ENCODE data around the gene ADCY2.
"Not testable (repeated sequence)": the region's sequence is repeated elsewhere in the genome, so short reads cannot be mapped to it uniquely, and the experiment has no call there.

ADCY2 gene

DNA sequence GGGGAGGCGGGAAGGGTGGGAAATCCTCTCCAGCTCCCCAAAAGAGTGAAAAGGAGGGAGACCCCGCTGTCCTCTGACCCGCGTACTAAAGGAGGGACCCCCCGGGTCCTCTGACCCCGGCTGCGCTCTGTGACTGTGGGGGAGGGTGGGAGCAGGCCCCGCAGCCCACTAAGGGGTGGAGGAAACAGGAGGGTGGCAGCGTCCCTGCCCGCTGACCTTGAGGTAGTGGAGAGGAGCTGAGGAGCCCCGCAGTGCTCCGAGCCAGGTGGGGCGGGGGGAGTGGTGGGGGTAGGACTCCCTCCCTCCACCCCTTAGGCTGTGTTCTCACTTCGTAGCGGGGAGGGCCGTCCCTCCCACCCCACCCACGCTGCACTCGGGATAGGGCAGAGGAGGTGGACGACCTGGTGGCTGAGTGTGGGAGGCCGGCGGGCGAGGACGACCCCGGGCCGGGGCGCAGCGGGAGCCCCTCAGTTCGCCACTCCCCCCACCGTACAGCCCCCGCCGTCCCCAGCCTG, 449 bp upstream of the ADCY2 start:
- DNase-seq (ENCODE audit: low read depth in 2 of 2), result no peak

DNA sequence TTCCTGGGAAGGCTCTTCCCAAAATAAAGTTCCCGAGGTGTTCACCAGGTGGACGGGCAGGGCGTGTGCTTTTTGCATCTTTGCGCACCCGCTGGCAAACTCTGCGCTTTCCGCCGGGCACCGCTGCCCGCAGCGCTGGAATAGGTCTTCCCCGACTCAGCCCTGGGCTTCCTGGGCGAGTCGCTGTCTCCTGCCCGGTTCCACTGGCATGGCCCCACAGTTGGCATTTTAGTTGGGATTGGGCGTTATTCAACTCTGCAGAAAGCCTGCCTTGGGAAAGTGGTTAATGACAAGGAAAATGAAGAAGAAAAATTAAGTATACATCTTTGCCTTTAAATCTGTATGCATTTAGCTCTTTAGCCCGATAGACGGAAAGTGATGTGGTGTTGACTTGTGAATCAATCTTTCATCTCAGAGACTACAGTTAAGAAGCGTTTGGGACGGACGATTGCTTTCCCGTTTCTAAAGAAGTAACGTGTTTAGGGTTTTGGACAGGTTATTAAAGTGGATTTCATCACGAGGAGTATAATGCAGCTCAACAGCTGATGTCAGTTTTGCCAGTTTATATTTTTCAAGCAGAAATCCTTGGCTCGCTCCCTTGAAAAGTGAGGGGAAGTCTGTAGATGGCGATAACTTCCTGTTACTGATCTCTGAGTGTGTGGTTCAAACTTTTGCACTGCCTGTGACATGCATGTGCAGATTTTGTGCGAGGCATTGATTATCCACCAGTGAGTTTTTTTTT, 946 bp downstream of the ADCY2 start:
- DNase-seq (ENCODE audit: low read depth in 2 of 2), result no peak

DNA sequence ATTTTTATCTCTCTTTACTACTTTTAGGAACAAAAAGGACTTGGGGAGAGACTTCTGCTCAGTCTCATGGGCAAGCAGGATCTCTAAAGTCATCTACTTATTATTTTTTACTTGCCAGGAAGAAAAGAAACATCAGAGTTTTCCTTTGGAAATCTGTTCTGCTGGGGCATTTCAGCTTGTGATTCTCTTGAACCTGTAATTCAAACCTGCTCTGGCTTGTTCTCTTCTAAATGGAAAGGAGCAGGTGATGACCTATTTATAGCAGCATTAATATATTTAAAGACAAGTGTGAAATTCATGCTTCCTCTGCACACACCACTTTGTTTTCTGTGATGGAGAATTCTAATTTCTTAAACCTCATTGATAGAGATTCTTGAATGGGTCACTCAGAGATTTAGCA, 2.0 kb downstream of the ADCY2 start:
- no peak for DNase-seq (ENCODE audit: low read depth in 2 of 2)

DNA sequence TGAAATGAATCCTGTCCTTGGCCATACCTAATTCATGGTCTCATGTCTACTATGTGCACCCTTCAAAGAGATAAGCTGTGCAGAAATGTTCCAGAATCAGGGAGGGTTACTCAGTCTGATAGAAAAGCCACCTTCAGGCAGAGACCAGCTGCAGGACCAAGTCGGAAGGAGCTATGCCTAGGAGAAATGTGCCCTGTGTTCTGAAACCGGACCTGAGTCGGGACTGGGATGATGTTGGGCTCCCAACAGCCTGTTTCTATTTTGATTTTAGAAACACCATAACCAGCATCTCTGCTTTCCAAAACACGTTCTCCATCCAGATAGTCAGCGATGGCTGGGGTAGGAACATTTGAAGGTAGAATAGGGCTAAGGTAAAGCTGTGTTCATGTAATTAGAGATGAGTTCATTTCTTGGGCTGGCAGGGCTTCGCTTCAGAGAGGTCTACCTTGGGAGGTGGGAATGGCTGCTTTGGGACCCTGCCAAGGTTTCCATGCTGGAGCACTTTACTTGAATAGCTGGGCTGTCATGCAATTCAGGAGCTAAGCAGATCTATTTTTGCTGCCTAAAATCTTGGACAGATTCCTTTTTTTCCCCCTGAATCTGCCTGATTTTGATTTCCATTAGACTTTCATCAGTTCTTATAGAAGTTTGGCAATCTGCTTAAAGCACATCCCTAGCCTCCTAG, 2.8 kb downstream of the ADCY2 start:
- no peak for DNase-seq (ENCODE audit: low read depth in 2 of 2)

DNA sequence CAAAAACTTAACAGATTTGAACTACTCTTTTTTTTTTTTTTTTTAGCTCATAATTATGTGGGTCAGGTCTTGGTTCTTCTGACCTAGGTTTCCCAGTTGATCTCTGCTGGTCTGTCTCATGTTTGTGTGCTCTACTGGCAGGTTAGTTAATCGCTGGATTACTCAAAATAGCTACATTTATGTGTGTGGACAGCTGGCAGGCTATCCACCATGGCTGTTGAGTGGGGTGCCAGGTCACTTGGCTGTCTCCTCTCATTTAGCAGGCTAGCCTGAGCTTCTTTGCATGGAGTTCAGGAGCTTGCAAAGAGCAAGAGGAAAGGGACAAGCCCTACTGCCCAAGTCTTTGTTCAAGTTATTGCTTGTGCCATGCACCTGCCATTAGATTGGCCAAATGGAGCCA, 9.3 kb downstream of the ADCY2 start:
- DNase-seq (ENCODE audit: low read depth in 2 of 2), result no peak

DNA sequence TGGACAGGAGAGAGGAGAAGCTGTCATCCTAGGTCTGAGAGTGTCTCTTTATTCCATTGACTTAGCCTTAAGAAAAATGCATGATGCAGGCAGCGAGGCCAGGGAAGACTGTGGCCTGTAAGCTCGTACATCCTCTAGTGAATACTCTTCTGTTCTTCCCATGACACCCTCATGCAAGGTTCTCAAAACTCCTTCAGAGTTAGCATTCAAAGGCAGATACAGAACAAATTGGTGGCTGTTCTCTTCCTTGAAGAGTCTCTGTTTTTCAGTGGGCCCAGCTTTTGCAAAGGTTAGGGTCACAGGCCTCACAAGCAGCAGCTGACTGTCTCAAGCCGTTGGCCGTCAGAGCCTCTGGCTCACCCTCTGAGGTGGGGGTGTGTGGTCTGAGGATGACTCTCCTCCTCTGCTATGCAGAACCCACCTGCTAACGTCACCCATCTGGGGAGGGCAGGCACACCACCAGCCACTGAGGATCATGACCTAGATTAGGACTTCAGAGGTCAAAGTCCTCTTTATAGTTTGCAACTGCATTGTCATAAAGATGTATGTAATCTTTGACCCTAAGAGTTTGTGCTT, 15.1 kb downstream of the ADCY2 start:
- no peak for DNase-seq (ENCODE audit: low read depth in 2 of 2)

DNA sequence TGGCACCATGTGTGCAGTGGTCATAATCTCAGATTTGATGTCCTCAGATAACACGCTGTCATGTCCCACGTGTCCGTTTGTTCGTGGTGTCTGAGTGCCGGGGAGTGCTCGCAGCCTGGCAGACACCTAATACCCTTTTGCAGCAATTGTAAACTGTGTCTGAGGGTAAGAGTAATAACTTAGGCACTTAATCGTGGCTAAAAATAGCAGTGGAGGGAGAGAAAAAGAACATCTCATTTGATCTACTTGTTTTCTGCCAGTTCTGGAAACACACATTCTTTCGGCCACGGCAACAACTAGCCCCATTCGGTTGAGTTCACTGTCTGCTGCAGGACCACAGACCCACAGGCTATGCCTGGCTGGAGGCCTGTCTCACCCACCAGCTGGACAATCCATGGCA, 16.5 kb downstream of the ADCY2 start:
- no peak for DNase-seq (ENCODE audit: low read depth in 2 of 2)

DNA sequence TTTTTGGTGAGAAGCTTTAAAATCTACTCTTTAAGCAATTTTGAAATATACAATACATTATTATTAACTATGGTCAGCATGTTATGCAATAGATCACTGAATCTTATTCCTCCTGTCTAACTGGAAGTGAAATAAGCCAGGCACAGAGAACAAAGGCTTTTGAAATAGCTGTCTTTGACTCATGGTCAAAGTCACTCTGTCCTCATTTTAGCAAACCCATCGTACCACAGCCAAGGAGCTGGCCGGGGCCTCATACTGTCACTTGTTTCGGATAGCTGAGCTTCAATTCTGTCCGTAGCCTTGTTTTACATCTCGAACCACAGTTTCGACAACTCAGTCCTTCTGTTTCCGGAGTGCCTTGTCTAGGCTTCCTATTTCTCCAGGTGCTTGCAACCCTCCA, 19.2 kb downstream of the ADCY2 start:
- DNase-seq (ENCODE audit: low read depth in 2 of 2), result no peak

DNA sequence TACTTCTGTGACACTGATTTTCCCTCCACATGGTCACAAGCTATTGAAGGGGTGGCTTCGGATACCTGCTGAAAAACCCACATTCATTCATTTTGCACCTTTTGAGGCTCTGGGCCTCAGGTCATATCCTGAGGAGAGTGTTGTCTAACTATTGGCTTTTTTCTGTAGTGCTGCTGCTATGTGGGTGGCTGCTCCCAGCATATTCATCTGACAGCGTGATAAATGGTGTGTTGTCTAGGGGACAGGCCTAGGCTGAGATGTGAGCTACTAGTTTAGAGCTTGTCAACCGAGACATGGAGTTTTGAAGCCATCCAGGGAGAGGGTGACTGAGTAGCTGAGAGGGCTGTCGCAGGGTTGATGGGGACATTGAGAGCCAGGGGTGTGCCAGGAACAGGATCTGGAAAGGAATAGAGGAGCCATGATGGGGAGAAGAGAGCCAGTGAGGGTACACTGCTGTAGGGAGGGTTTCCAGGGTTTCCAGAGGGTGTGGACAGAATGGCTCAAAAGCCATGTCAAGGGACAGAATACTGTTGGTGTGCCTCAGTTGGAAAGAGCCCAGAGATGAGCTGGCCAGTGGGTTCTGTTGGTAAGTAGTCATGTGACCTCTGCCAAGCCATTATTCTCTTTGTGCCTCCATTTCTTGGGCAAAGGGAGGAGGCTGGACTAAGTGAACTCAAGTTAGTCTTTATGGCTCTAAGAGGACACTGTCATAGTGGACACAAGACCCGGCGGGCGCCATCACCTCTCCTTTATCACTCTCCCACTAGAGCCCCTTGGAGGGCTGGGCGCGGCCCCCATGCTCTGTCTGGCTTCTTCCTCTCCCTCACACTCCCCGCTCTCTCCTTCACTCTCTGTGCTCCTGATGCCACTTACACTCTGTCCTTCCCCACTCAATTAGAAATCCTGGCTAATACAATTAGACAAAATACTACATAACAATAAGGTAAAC, 19.9 kb downstream of the ADCY2 start:
- no peak for DNase-seq (ENCODE audit: low read depth in 2 of 2)

DNA sequence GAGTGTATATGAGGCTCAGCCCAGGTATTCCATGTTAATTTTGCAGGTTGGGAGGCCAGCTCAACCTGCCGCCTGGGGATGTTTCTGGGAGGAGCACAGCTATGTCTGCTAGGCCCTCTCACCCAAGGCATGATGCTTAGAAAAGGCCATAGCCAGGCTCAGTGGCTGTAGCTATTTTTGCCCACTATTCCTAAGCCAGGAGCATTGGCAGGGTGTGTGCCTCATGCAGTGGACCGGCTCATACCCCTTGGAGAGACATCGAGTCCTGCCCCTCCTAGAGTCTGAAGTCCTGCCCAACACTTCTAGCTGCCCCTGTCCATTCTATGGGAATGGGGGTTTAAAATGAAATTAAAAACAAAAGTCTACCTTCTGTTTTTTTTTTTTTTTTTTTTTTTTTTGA, 22.3 kb downstream of the ADCY2 start:
- DNase-seq (ENCODE audit: low read depth in 2 of 2), result no peak

DNA sequence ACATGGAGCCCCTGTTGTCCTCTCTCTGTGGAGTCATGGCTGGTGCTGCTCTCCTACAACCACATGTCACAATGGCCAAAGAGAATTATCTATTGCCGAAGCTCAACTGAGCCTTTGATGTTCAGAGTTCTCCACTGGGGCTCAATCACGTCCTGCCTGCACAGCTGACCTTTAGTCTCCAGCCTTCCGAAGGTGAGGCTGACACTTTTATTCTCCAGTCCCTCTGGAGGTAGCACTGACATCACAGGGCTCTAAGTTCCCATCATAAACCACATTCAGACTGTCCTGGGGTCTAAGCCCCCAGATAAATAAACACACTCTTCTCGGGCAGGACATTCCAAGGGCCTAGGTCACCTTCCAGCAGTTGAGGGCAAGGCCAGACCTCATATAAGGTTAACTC, 23.4 kb downstream of the ADCY2 start:
- DNase-seq (ENCODE audit: low read depth in 2 of 2), result no peak

DNA sequence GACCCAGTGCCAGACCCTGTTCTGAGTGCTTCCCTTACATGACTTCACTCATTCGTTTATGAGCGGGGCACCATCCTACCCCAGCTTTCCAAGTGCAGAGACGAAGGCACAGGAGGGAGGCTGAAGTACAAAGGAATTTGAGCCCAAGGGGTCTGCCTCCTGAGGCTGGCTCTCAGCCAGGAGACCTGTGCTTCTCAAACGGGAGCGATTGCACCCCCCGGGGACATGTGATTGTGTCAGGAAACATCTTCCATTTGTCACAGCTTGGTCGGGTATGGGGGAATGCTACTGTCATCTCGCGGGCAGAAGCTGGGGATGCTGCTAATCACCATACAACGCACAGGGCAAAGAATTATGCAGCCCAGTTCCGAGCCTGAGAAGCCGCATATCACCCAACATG, 23.9 kb downstream of the ADCY2 start:
- DNase-seq (ENCODE audit: low read depth in 2 of 2), result no peak

DNA sequence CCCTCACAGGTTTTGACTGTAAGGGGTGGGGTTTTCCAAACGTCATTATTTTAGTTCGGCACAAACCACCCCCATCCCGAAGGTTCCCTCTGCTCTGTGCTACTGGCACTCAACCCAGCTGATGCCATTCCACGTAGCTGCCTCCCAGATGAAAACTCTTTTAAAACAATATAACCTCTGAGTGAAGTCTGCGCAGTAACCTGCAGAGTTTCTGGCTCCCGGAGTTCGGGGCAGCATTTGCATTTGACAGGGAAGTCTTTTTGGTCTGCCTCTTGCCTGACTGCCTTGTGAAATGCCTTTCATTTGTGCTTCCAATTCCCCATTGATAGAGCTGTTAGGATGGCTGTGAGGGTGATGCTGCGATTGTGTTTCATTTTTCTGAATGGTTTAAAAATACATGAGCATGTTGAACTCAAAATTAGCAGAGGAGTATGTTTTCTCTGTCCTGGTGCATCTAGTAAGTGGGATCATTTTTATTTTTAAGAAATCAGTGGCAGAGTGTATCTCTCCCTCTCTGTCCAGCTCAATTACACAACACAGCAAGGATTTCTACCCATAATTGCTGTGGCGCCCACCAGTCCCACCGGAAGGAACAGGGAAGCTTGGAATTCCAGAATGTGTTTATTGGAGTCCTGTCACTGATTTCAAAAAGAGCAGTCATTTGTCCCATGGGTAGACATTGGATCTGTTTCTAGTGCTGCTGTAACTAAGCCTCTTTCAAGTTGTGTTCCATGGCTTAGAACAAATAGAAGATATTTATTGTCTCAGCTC, 24.8 kb downstream of the ADCY2 start:
- no peak for DNase-seq (ENCODE audit: low read depth in 2 of 2)

DNA sequence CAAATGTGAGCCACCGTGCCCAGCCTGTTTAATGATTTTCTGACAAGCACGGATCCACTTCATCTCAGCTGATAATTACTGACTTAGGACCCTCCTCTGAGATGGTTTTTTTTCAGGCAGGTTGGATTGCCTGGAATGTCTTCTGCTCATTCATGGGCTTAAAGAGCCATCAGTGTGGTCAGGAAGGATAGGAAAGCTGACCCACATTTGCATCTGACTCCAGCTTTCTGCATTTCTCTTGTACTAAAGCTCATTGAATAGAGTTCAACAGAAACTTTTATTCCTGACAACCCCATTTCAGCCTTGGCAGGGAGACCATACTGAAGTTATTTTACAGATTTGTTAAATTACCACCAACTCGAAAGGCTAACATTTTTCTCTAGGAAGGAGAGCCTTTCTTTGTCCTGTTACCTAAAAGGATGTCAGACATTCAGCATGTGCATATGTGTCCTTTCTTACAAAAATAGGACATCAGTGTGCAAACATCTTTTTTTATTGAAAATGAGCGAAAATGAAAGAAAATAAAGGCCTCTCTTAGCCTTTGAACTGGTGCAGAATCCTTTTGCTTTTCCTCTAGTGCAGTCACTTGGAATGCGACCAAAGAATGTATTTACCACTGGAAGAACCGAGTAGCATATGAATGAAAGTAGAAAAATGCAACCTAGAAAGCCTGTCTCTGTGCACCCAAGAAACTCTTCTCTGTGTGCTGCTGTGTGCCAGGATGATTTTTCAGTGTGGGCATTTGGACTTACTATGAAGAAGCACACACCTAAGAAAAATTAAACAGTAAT, 26.6 kb downstream of the ADCY2 start:
- DNase-seq (ENCODE audit: low read depth in 2 of 2), result no peak

DNA sequence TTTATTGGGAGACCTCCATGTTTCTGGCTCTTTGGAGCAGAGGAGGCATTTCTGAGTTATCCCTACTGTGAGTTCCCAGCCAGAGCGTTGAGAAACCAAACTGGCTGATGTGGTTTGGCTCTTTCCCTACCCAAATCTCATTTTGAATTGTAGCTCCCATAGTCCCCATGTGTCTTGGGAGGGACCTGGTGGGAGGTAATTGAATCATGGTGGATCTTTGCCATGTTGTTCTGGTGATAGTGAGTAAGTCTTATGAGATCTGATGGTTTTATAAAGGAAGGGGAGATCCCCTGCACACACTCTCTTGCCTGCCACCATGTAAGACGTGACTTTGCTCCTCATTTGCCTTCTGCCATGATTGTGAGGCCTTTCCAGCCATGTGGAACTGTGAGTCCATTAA, 27.3 kb downstream of the ADCY2 start:
- not testable (repeated sequence) for DNase-seq (ENCODE audit: low read depth in 2 of 2)

DNA sequence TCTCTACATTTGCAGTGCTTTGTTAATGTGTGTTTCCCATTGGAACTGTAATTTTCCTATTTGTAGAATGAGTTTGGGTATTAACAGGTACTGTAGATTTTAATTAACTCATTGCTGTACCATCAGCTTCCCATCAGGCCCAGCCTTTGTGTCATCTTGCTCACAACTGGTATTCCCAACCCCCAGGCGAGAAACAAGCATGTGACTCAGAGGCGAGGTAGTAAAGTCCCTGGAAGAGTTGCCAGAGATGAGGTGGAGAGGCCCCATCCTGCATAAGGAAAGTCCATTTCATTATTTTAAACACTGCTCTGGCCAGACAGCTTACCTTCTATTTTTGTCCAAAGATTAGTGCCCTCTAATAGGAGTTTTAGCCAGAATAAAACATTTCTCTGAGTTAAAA, 29.9 kb downstream of the ADCY2 start:
- no peak for DNase-seq (ENCODE audit: low read depth in 2 of 2)

DNA sequence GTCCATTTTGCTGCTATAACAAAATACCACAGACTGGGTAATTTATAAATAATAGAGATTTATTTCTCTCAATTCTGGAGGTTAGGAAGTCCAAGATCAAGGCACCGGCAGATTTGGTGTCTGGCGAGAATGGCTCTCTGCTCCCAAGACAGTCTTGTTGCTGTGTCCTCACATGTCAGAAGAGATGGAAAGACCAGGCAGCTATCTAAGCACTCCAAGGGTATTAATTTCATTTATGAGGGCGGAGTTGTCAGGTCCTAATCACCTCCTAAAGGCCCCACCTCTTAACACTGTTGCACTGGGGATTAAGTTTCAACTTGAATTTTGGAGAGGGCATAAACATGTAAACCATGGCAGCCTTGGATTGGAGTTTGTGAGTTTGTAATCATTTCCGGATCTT, 30.3 kb downstream of the ADCY2 start:
- no peak for DNase-seq (ENCODE audit: low read depth in 2 of 2)

DNA sequence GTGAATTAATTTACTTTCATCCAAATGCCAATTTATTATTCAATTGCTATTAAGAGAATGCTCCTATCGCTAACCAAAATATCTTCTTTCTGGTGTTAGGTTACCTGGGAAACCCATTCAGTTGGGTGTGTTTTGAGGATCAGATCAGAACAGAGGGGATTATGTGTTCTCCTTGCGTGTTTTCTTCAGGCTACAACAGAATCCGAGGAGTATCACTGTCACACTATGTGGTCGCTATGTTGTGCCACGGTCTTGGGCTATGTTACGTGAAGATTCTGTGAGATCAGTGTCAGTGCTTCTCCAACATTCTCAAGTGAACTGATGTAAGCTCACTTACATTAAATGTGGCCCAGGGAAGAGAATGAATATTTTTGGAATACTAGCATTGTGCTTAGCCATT, 39.0 kb downstream of the ADCY2 start:
- DNase-seq (ENCODE audit: low read depth in 2 of 2), result no peak

DNA sequence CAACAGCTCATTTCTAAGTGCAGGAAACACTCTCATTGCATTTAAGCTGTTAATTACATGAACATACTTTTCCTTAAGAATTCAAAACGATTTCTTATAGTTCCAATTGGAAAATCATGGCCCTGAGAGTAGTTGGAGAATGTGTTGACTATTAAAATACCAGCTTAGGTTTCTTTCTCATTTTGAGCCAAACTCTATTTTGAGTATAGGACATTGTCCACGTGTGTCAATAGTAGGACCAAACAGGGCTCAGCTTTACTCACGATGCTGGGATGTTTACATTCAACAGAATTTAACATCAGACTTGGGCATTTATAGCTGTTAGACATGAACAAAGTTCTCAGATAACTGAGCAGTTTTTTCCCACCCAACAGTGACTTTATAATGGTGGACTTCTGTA, 39.6 kb downstream of the ADCY2 start:
- DNase-seq (ENCODE audit: low read depth in 2 of 2), result no peak

DNA sequence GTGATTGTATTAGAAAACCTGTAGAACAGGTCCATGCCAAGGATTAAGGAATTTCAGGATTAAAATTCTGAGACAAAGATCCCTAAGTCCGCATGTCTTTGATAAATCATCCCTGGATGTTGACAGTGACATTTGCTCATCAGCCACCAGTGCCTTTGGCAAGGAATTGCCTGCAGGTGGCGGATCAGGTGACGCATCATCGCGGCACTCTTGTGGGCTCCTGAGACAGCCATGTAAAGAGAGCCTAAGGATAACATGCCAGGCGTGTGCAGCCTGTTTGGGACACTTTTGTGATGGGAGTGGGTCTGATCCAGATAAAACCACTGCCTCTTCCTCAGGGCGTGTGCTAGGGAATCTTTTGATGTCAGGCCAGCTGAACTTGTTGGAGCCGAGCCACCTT, 40.6 kb downstream of the ADCY2 start:
- DNase-seq (ENCODE audit: low read depth in 2 of 2), result no peak
